ENCODE results near the gene OOSP3.
"Not testable (repeated sequence)": the region's sequence is repeated elsewhere in the genome, so short reads cannot be mapped to it uniquely, and the experiment has no call there.

The OOSP3 gene

DNA sequence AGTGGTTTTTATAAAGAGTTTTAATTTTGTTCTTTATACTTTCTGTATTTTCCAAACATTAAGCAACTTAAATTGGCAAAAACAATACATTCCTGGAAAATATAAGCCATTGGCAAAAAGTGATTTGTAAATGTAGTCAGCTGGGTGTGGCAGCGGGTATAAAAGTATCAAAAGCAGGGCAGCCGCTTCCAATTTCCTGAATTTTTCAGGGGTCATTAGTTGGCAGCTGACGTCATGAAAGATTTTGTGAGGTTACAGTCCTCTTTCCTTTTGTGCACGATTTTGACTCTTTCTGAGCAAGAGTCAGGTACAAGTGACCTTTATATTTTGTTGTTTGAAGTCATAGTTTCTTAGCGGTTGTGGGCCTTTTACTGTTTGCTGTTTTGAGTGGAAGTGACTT is at the start of gene OOSP3:
Gene OOSP3, plus strand, starts transcription at position 208 of the 400 bp plus-strand sequence. Its CDS starts 27 bp downstream, at position 235.
- no peak for DNase-seq (ENCODE audit: low read depth)

- DNase-seq (ENCODE audit: low read depth), result no peak
These were observed 49.2 kb upstream of the OOSP3 start for GRCh38 chr11:59829358-59829757.

- no peak for DNase-seq (ENCODE audit: low read depth)
These were observed 45.0 kb upstream of the OOSP3 start for GRCh38 chr11:59833602-59834001.

DNA sequence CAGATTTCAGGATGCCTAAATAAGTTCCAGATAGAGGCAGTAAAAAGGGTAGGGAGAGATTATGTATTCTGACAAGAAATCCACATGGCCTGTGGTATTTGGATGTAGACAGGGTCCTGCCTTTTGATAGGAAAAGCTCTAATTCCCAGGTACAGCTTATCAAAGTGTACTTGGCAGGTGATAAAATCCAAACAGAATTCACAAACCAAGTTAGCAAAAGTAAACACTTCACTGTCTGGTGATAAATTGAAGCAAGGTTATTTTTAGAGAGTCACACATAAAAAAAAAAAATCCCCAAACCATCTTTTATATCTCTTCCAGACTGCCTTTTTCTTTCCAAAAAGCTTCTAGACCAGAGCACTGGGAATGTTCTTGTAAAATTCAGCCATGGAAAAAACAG is 39.0 kb upstream of the OOSP3 start:
- no peak for DNase-seq (ENCODE audit: low read depth)

DNA sequence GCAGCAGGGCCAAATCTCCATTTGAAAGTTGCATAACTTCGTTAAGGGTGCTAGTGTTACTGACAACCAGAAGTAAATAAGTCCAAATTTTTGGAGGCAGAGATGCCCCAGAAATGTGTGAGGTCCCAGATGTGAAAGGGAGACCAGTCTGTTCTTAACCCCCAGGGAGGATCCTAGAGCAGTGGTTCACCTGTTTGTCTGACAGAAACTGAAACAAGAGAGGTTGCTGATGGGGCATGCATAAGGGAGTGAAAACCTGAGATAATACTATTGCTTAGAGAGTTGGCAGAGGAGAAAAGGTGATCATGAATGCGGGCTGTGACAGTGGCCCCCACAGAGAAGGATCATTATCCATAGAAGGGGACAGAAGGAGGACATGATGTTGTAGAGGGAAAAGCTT is 37.1 kb upstream of the OOSP3 start:
- no peak for DNase-seq (ENCODE audit: low read depth)

- DNase-seq (ENCODE audit: low read depth), result no peak
These were observed 36.3 kb upstream of the OOSP3 start for GRCh38 chr11:59842316-59842715.

DNA sequence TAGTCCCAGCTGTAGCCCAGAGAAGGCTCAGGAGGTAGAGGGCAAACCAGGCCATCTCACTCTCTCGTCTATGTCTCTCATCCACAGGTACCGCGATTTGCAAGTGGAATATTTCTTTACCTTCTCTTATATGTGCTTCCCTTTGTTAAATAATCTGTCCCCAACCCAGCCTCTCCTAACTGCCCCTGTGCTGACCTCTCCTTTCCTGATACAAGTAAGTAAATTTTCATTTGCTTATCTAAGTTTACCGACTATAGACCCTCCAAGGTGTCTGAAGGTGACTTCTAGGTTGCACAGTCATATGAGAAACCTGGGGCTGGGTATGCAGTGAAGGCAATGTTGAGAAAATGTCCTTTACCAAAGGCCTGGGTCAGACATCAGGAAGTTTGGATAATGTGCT is 33.2 kb upstream of the OOSP3 start, which contains the start of gene CBLIF:
Gene CBLIF, minus strand, starts transcription at position 101 of the 400 bp plus-strand sequence. Its CDS starts 46 bp downstream, at position 55.
- no peak for DNase-seq (ENCODE audit: low read depth)

- no peak for DNase-seq (ENCODE audit: low read depth)
These were observed 32.0 kb upstream of the OOSP3 start for GRCh38 chr11:59846556-59846955.

- DNase-seq (ENCODE audit: low read depth), result no peak
These were observed 31.0 kb upstream of the OOSP3 start for GRCh38 chr11:59847626-59848025.

GRCh38 chr11:59848439-59848838 is 30.1 kb upstream of the OOSP3 start:
- DNase-seq (ENCODE audit: low read depth), result not testable (repeated sequence)

GRCh38 chr11:59849129-59849528 is 29.5 kb upstream of the OOSP3 start:
- no peak for DNase-seq (ENCODE audit: low read depth)

- DNase-seq (ENCODE audit: low read depth), result not testable (repeated sequence)
These were observed 29.0 kb upstream of the OOSP3 start for GRCh38 chr11:59849551-59849950.

- DNase-seq (ENCODE audit: low read depth), result not testable (repeated sequence)
These were observed 27.2 kb upstream of the OOSP3 start for GRCh38 chr11:59851416-59851815.

- no peak for DNase-seq (ENCODE audit: low read depth)
These were observed 23.7 kb upstream of the OOSP3 start for GRCh38 chr11:59854871-59855270.

GRCh38 chr11:59857439-59858434 is 20.8 kb upstream of the OOSP3 start:
- DNase-seq (ENCODE audit: low read depth), result no peak

GRCh38 chr11:59859673-59860072 is 18.9 kb upstream of the OOSP3 start:
- no peak for DNase-seq (ENCODE audit: low read depth)

GRCh38 chr11:59862252-59862651 is 16.3 kb upstream of the OOSP3 start:
- DNase-seq (ENCODE audit: low read depth), result no peak

DNA sequence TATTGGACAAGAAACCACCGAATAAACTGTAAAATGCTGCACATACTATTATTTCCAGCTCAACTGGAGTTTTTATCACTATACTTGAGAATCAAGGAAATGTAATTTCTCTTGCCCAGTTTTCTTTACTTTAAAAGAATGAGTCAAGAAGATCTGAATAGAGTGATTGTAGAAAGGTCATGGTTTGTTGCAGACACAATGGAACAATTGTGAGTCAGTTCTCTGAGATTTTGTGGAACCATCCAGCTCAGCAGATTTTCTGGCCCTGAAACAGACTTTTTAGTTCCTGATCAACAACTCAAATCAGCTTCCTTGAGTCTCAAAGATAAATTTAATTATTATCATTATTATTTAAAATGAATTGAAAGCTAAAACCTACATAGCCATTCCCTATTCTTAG is 13.6 kb upstream of the OOSP3 start:
- no peak for DNase-seq (ENCODE audit: low read depth)

DNA sequence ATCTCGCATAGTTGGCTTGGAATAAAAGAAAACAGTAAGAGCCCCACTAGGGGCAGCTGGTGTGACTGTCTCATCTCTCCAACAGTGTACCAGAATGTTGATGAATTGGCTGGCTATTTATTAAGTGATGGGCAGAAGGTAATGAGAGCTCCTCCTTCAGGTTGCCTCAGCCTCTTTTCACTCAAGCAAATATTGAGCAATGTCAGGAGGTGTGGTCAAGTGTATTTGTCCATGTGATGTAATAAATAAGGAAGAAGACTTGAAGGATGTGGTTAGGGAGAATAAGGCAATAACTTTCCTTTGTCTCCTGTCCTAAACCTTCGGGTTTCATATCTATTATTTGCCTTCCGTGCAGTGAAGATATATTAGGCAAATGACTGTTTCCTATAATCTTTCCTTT is 12.2 kb upstream of the OOSP3 start, which contains the start of gene TCN1:
Gene TCN1, minus strand, starts transcription at position 91 of the 400 bp plus-strand sequence. Its CDS starts 17 bp downstream, at position 74.
- no peak for DNase-seq (ENCODE audit: low read depth)

- DNase-seq (ENCODE audit: low read depth), result no peak
These were observed 11.7 kb upstream of the OOSP3 start for GRCh38 chr11:59866836-59867235.

GRCh38 chr11:59867946-59868345 is 10.6 kb upstream of the OOSP3 start:
- DNase-seq (ENCODE audit: low read depth), result no peak

DNA sequence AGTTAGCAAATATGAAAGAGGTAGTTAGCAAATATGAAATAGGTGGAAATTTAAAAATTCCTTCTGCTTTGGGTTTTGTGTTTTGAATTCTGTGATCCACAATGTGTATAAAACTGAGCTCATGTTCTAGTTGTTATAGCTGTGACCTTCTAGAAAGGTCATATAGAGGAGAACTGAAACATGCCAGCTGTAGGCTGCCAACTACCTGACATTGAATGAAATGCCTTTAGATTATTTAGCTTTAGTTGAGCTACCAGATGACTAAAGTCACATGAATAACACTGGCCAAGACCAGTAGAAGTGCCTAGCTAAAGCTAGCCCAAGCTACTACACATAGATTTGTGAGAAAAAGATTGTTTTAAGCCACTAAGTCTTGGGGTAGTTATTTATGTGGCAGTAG is 6.5 kb upstream of the OOSP3 start:
- no peak for DNase-seq (ENCODE audit: low read depth)

DNA sequence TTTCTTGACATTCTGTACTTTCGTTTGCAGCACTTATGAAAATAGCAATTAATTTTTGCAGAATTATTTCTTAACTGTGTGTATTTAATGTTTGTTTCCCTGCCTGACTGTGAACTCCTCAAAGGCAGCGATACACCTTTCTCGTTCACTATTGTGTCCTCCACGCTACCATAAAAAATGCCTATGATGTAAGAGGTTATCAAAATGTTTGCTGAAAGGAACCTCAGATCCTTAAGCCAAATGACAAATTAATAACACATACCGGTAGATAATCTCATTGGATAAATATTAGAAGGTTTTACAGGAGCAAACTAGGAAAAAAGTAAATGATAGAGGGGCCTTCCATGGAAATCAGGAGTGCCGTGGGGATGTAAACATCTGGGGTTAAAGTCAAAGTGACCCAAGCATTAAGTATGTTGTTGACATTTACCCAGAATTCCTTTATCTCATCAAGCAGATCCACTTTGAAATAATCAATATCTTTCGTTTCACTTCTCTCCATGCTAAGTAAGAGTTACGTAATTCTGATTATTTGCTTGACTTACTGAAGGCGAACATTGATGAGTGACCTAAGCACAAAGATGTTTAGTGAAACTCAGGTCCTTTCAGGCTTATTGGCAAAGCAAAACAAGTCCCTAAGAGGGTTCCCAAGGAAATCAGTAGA is 2.6 kb upstream of the OOSP3 start:
- DNase-seq (ENCODE audit: low read depth), result no peak
